22Rv1 (cell line): ENCODE measurements around the gene OXCT1.

Experiments used
- ZFX ChIP-seq: fragments of 450-650 bp; IDR thresholded peaks from 2 replicates; pipeline ENCODE4 v1.6.1; 2017; ENCODE audit warnings: antibody characterized with exemption, borderline replicate concordance
- TF ChIP-seq, protein P1 (sequence below): fragments of 450-650 bp; IDR thresholded peaks from 2 replicates; pipeline ENCODE4 v1.5.1; 2017; ENCODE audit warnings: mild to moderate bottlenecking

DNA sequence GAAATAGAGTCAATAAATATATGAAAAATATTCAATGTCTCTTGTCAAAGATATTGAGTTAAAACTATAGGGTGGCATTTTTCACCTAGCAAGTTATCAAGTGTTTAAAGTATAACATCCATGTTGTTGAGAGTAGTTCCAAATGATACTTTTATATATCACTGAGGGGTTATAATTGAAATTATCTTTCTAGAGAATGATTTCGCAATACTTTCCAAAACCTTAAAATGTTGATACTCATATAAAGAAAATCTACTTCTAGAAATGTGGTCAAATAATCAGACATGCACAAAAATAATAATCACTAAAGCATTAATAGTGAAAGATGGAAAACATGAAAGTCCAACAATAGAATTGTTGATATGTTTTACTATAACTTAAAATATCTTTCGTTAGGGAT is 50.1 kb downstream of the OXCT1 start:
- TF ChIP-seq, protein P1, sequence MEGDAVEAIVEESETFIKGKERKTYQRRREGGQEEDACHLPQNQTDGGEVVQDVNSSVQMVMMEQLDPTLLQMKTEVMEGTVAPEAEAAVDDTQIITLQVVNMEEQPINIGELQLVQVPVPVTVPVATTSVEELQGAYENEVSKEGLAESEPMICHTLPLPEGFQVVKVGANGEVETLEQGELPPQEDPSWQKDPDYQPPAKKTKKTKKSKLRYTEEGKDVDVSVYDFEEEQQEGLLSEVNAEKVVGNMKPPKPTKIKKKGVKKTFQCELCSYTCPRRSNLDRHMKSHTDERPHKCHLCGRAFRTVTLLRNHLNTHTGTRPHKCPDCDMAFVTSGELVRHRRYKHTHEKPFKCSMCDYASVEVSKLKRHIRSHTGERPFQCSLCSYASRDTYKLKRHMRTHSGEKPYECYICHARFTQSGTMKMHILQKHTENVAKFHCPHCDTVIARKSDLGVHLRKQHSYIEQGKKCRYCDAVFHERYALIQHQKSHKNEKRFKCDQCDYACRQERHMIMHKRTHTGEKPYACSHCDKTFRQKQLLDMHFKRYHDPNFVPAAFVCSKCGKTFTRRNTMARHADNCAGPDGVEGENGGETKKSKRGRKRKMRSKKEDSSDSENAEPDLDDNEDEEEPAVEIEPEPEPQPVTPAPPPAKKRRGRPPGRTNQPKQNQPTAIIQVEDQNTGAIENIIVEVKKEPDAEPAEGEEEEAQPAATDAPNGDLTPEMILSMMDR = no peak
- no peak for TF ChIP-seq ZFX
